Measurements from ENCODE around the gene PPFIA2. TPM values are rescaled to one million over a fixed set of nuclear protein-coding genes. Genes with fewer than 3 reads are reported as not detected.

The PPFIA2 gene
- total RNA-seq, 4 donors from 2014 or later = 0.13 to 2.9 (median 0.76) TPM

DNA sequence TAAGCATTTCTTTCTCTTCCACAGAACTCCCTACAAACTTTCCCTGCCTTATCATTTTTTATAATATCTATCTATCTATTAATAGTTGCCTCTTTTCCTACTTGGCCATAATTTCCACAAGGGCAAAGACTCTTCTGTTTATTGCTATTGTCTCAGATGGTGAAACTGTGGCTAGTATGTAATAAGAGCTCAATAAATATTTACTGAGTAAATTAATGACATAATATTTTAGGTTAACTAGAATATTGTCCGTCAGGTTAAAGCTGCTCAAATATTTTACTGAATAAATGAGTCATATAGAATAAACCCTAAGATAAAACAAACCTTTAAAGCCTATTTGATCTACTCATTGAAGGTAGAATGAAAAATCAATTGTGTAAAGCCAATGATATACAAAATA is 240.5 kb downstream of the PPFIA2 start:
- TF ChIP-seq POLR2AphosphoS5 (IDR thresholded peaks at IDR 0.05) = no peak
- TF ChIP-seq, protein P1, sequence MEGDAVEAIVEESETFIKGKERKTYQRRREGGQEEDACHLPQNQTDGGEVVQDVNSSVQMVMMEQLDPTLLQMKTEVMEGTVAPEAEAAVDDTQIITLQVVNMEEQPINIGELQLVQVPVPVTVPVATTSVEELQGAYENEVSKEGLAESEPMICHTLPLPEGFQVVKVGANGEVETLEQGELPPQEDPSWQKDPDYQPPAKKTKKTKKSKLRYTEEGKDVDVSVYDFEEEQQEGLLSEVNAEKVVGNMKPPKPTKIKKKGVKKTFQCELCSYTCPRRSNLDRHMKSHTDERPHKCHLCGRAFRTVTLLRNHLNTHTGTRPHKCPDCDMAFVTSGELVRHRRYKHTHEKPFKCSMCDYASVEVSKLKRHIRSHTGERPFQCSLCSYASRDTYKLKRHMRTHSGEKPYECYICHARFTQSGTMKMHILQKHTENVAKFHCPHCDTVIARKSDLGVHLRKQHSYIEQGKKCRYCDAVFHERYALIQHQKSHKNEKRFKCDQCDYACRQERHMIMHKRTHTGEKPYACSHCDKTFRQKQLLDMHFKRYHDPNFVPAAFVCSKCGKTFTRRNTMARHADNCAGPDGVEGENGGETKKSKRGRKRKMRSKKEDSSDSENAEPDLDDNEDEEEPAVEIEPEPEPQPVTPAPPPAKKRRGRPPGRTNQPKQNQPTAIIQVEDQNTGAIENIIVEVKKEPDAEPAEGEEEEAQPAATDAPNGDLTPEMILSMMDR (IDR thresholded peaks at IDR 0.05) = no peak
- TF ChIP-seq POLR2A (IDR thresholded peaks at IDR 0.05; ENCODE audit: low read depth) = no peak
- TF ChIP-seq EP300 (IDR thresholded peaks at IDR 0.05) = no peak
- no peak overlapping the region for H3K27ac ChIP-seq (replicated peaks in 1 of 4)
- no peaks in the 10 kb centered on the region for H3K4me1 ChIP-seq
- H3K36me3 ChIP-seq = no peaks in the 10 kb centered on the region
- DNase-seq (ENCODE audit: extremely low spot score) = no peak
- no peak overlapping the region for H3K4me3 ChIP-seq
- no peaks in the 10 kb centered on the region for H3K9me3 ChIP-seq
- 82% methylated on average over 1 of the region's 1 CpG for WGBS
- intact Hi-C loops (cut with DNase I) = no loop called here
- H3K27me3 ChIP-seq = no peaks in the 10 kb centered on the region

DNA sequence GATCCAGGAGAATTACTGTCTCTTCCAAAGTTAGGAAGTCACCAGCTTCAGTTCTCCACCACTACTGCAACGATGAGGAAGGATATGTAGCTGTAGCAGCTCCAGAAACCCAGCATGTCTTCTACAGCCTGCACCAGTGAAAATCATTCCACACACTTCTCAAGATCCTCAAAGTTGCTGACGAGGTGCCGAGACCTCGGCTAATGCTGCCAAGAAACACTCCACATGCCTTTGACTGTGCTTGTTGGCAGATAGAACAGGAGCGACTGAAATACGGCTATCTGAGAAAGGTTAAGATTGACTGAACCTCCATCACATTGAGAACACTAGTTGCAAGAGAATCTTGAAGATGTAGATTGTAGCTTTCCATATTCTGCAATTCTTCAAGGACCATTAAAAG is 241.9 kb downstream of the PPFIA2 start:
- no peak overlapping the region for H3K4me3 ChIP-seq
- H3K36me3 ChIP-seq = no peaks in the 10 kb centered on the region
- no peaks in the 10 kb centered on the region for H3K27me3 ChIP-seq
- peaks cover 0 to 5% (median 0%) of the 10 kb centered on the region in 4 donors for H3K9me3 ChIP-seq
- 88% methylated on average over 5 of the region's 6 CpGs for WGBS
- no peak for DNase-seq (ENCODE audit: extremely low spot score)
- no peak overlapping the region for H3K27ac ChIP-seq (replicated peaks in 1 of 4)
- no peaks in the 10 kb centered on the region for H3K4me1 ChIP-seq
- TF ChIP-seq EP300 (IDR thresholded peaks at IDR 0.05) (no peak), POLR2AphosphoS5 (IDR thresholded peaks at IDR 0.05) (no peak)
- intact Hi-C loops (cut with DNase I) = no loop called here

DNA sequence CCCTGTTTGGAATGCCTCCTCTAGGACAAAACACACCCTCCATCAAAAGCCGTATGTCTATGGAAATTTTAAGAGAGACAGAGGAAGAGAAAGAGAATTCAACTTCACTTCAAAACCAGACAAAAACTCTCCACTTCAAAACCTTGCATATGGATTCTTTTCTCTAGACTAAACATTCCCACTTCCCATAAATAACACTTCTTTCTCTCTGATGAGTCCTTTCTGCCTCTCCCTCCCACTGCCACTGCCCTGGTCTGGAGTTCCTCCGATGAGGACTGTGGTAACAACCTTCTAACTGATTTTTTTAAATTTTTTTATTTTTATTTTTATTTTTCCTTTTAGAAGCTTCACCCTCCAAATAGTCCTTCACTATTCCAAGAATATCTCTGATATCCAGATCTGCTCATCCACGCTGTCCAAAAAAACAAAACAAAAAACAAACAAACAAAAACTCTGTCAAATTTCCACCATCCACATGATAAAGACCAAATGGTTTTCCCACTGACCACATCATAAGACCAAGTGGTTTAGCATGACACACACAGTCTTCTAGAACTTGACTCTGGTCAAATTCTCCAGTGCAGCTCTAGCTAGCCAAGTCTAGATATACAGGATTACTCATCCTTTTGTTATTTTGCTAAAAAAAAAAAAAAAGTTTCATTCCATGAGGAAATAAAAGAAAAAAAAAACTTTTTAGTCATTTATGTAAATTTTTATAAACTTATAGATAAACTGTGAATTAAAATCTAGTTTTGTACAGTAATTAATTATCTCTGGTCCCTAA is 256.0 kb downstream of the PPFIA2 start:
- 45% methylated on average over 3 of the region's 3 CpGs for WGBS
- intact Hi-C loops (cut with DNase I) = no loop called here
- H3K4me1 ChIP-seq = no peaks in the 10 kb centered on the region
- no peaks in the 10 kb centered on the region for H3K27me3 ChIP-seq
- no peak overlapping the region for H3K4me3 ChIP-seq
- DNase-seq (ENCODE audit: extremely low spot score) = no peak
- H3K9me3 ChIP-seq = no peaks in the 10 kb centered on the region
- H3K27ac ChIP-seq (replicated peaks in 1 of 4) = no peak overlapping the region
- no peaks in the 10 kb centered on the region for H3K36me3 ChIP-seq
- no peak for TF ChIP-seq POLR2A (IDR thresholded peaks at IDR 0.05; ENCODE audit: low read depth)
- TF ChIP-seq POLR2AphosphoS5 (IDR thresholded peaks at IDR 0.05) = no peak
- TF ChIP-seq, protein P1 (IDR thresholded peaks at IDR 0.05) = no peak
- TF ChIP-seq EP300 (IDR thresholded peaks at IDR 0.05) = no peak

DNA sequence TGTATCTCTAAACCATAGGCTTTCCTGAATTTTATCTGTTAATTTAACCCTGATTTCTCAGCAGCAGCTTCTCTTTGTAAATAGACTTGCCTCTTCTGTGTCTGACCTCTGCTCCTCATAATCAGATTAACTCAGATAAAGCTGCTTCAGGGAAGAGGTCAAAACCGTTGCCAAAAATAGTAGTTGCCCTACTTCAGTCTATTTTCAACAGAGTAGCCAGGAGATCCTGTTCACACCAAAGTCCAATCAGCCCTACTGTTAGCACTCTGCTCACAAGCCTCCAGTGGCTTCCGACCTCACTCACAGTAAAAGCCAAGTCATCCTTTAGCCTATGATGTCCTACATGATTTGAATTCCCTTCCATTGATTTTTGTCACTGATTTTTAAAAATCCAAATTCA is 258.4 kb downstream of the PPFIA2 start:
- Histone ChIP-seq H3K27me3 (no peaks in the 10 kb centered on the region), H3K36me3 (no peaks in the 10 kb centered on the region), H3K9me3 (no peaks in the 10 kb centered on the region), H3K4me1 (no peaks in the 10 kb centered on the region), H3K4me3 (no peak overlapping the region), H3K27ac (replicated peaks in 1 of 4) (no peak overlapping the region)
- DNase-seq (ENCODE audit: extremely low spot score) = no peak
- TF ChIP-seq POLR2A (IDR thresholded peaks at IDR 0.05; ENCODE audit: low read depth) = no peak
- TF ChIP-seq, protein P1 (IDR thresholded peaks at IDR 0.05) = no peak
- no peak for TF ChIP-seq EP300 (IDR thresholded peaks at IDR 0.05)
- no peak for TF ChIP-seq POLR2AphosphoS5 (IDR thresholded peaks at IDR 0.05)
- intact Hi-C loops (cut with DNase I) = no loop called here
- 60% methylated on average over 2 of the region's 2 CpGs for WGBS

DNA sequence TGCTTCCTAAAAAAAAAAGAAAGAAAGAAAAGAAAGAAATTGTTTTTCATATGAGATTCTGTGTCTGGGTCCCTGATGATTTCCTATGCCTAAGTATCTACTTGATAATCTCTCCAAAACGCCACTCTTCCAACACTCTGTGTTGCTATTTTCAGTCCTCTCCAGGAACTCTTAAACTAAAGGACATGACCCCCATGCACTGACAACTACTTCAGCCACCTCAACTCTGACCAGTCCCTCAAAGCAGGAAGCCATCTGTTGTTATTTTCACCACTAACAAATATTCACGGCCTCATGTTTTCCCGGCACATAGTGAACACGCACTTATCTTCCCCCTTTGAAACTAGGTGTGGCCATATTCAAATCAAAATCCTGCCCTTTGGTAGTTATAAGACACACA is 259.3 kb downstream of the PPFIA2 start:
- H3K9me3 ChIP-seq = no peaks in the 10 kb centered on the region
- DNase-seq (ENCODE audit: extremely low spot score) = no peak
- no peaks in the 10 kb centered on the region for H3K36me3 ChIP-seq
- H3K4me1 ChIP-seq = no peaks in the 10 kb centered on the region
- WGBS = 63% methylated on average over 4 of the region's 4 CpGs
- TF ChIP-seq POLR2A (IDR thresholded peaks at IDR 0.05; ENCODE audit: low read depth) (no peak), POLR2AphosphoS5 (IDR thresholded peaks at IDR 0.05) (no peak), EP300 (IDR thresholded peaks at IDR 0.05) (no peak)
- TF ChIP-seq, protein P1 (IDR thresholded peaks at IDR 0.05) = no peak
- intact Hi-C loops (cut with DNase I) = no loop called here
- H3K4me3 ChIP-seq = no peak overlapping the region
- H3K27me3 ChIP-seq = no peaks in the 10 kb centered on the region
- H3K27ac ChIP-seq (replicated peaks in 1 of 4) = no peak overlapping the region

Data from esophagus muscularis mucosa (tissue), 4 donors.